GM04503 (cell line): ENCODE measurements around the gene CNTN2.
A peak's percentile ranks its signal among the peaks of the same experiment; 100 is the strongest.

ENCODE experiments used
- DNase-seq: peaks from one replicate; pipeline ENCODE4 v3.0.0-alpha.2; 2012; ENCODE audit warnings: low read depth

CNTN2 gene

DNA sequence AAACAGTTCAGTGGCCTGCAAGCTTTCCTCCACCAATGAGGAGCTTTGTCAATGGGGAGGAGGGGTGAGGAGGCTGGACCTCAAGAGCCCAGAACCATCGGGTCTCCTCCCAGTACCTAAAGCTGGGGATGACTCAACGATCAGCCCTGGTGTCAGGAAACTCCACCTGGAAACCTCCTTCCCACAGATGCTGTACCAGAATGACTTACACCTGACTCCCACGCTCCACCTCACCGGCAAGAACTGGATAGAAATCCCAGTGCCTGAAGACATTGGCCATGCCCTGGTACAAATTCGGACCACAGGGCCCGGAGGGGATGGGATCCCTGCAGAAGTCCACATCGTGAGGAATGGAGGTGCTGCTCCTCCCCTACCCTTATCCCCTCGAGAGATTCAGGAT, 29.9 kb downstream of the CNTN2 start:
- no peak for DNase-seq

GRCh38 chr1:205073511-205073910, 30.5 kb downstream of the CNTN2 start:
- no peak for DNase-seq

GRCh38 chr1:205074084-205074483, 31.1 kb downstream of the CNTN2 start:
- no peak for DNase-seq

- no peak for DNase-seq
Observed at GRCh38 chr1:205074513-205074912, 31.5 kb downstream of the CNTN2 start.

- no peak for DNase-seq
Observed at GRCh38 chr1:205075642-205076155, 32.7 kb downstream of the CNTN2 start.

GRCh38 chr1:205076245-205076761, 33.3 kb downstream of the CNTN2 start:
- no peak for DNase-seq

- DNase-seq, result no peak
Observed at GRCh38 chr1:205077158-205077933, 34.3 kb downstream of the CNTN2 start.

GRCh38 chr1:205077934-205078311, 34.9 kb downstream of the CNTN2 start:
- DNase-seq, result no peak

GRCh38 chr1:205082431-205082830, 39.4 kb downstream of the CNTN2 start:
- no peak for DNase-seq

DNA sequence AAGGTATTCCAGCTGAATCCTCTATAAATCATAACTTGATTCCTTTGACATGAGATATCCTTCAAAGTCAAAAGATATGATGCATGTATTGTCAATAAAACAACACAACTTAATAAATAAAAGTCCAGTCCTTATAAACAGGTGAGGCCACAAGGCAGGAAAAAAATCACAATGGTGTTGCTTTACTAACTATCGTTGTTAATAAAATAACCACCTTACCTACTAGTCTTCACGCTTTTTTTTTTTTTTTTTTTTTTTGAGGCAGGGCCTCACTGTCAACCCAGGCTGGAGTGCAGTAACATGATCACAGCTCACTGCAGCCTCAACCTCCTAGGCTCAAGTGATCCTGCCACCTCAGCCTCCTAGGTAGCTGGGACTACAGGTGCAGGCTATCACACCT, 41.3 kb downstream of the CNTN2 start, which contains the start of gene TMEM81:
Gene TMEM81, minus strand, starts transcription at position 101 of the 400 bp plus-strand sequence. CDS start 140 bp downstream, outside the sequence.
- no peak for DNase-seq

GRCh38 chr1:205088341-205088740, 45.3 kb downstream of the CNTN2 start:
- DNase-seq, result no peak

DNA sequence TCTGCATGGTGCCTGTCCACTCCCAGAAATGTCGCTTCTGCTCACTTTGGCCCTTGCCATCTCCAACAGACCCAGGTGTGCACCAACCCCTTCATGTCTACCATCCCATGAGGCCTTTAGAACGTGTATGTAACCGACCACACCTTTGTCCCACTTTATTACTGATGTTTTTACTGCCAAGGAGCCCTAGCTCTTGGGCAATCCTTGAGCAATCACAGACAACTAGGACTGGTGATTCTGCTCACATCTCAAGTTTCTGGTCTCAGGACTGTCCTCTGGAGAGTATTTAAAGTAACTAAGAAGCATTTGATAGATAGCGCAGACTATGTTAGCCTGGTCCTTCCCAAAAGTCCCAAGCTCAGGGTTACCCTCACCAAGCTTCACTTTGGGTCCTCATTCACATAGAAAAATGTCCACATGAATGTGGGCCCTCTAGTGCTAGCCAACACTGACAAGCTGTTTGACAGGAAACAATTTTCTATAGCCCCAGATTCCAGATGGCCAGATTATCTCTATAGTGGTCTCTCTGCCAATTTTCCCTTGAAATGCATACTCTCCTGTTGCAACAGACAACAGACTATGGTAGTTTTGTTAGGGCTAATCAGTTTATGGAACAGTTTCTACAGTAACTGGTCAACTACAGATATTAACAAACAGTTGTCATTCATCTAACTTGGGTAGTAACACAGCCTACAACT, 48.2 kb downstream of the CNTN2 start:
- DNase-seq, result no peak

DNA sequence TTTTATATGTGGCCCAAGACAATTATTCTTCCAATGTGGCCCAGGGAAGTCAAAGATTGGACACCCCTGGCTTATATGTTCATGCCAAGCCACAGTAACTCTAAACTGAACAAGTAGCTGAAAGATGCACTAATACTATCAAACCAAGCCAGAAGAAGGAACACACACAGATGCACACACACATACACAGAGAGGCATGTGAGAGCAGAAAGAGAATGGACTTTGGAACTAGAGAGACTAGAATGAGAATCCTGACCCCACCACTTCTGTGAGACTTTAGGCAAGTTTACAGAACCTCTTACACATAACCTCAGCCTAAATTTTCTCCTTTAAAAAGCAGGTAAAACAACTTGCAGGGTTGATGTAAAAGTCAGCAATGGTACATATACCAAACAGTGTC, 52.4 kb downstream of the CNTN2 start:
- DNase-seq, result no peak

DNA sequence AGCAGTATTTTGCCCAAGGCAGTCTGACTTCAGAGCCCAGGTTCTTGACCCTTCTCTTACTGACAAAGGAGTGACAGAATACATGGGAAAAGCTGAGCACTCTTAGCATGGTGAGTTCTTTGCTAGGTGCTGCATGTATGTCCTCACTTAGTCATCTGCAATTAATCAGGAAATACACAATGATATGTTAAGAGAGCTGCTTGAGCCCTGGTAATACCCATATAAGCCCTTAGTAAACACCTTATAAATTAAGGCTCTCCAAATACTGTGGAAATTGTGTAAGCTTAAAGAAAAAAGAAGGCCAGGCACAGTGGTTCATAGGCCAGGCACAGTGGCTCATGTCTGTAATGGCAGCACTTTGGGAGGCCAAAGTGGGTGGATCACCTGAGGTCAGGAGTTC, 55.2 kb downstream of the CNTN2 start:
- no peak for DNase-seq

DNA sequence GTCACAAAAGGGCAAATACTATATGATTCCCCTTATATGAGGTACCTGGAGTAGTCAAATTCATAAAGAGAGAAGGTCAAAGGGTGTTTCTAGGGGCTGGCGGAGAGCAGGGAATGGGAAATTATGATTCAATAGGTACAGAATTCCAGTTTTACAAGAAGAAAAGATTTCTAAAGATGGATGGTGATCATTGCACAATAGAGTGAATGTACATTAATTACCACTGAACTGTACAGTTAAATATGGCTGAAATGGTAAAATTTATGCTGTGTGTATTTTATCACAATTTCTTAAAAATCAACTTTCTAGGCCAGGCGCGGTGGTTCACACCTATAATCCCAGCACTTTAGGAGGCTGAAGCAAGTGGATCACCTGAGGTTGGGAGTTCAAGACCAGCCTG, 59.4 kb downstream of the CNTN2 start:
- DNase-seq, result no peak

DNA sequence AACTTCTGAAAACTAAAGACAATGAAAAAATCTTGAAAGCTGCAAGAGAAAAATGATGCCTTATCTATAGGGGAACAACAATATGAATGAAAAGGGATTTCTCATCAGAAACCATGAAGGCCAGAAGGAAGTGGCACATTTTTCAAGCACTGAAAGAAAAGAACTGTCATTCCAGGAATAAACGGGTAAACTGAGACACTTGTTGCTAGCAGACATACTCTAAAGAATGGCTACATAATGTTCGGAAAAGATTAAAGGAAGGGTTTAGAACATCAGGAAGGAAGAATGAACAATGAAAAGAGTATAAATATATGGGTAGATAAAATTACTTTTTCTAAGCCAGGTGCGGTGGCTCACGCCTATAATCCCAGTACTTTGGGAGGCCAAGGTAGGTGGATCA, 64.3 kb downstream of the CNTN2 start:
- no peak for DNase-seq

DNA sequence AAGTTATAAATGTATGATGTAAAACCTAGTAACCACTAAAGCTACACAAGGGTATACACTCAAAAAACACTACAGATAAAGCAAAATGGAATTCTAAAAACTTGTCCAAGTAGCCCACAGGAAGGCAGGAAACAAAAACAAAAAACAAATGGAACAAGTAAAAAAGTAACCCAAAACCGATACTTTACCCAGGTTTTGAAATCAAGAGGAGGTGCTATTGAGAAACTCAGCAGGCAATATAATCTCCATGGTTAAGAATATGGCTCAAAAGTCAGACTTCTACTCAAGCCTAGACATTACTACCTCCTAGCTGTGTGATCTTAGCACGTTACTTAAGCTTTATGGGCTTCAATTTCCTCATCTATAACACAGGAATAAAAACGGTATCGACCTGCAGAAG, 65.5 kb downstream of the CNTN2 start:
- no peak for DNase-seq

DNA sequence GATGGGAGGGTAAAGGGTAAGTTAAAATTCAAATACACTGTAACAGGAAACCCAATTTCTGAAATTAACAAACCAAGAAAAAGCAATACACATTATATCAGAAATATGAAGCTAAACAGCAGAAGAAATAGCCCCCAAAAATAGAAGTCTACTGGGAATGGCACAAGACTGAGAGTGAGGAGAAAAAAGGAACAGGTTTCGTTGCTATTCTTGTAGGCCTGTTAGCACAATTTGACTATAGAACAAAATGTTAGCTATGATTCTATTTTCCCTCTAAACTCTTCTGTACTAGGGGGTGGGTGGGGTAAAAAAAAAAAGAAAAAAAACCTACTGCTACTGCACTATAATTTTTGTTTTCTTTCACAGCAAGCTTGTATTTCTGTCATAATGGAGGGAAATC, 66.3 kb downstream of the CNTN2 start:
- DNase-seq, result no peak

DNA sequence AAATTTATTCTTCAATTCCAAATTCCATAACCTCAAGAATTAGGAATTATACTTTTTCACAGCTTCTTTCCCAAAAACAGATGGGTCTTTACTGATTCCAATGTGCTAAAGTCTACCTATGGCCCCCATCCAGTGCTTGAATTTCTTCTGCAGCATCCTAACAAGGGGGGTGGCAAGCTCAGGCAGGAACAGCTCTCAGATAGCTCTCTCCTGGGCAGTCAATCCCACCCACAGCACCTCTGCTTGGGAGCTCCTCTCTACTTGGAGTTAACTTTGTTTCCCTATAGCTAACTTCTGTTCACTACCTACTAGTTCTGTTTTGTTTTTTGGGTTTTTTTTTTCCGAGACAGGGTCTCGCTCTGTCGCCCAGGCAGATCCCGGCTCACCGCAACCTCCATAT, 66.7 kb downstream of the CNTN2 start:
- DNase-seq, result no peak

GRCh38 chr1:205111354-205111753, 68.3 kb downstream of the CNTN2 start:
- no peak for DNase-seq

GRCh38 chr1:205118752-205119151, 75.7 kb downstream of the CNTN2 start:
- DNase-seq, result no peak

GRCh38 chr1:205121660-205122488, 78.9 kb downstream of the CNTN2 start, which contains the start of gene RBBP5:
RBBP5 (minus strand) TSS chr1:205121978; CDS start chr1:205121873, 105 bp downstream.
- DNase-seq, result peak; percentile 83
